ENCODE measurements around the gene MED12. TPM values are rescaled to one million over a fixed set of nuclear protein-coding genes. Genes with fewer than 3 reads are reported as not detected.
A peak's percentile ranks its signal among the peaks of the same experiment; 100 is the strongest.

The MED12 gene
- polyA plus RNA-seq, 1 experiment, result 12.4 TPM

DNA sequence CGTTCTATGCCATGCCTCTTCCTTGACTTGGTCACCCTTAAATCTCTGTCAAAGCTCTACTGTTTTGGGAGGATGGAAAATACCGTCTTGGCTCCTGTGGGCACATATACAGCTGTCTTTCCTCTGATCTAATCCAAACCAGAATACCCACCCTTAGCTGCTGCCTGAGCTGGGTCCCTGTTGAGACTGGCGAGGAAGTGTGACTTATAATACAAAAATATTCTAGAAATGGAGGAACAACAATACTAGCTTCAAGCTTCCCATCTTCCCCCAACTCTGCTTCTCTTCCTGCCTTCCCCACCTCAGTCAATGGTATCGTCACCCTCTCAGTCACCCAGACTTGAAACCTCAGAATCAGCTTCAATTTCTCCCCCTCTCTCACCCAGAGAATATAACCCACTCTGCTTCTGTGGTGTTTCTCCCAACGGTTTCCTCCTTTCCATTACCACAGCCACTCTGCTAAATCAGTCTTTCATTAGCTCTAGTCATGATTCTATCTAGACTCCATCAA is 6.4 kb upstream of the MED12 start:
- no peak overlapping the region for H3K4me3 ChIP-seq (ENCODE audit: low read depth, low read length)
- CTCF ChIA-PET, result no interaction called here
- peaks cover 2% of the 10 kb centered on the region; the same call in 1 of the 2 replicates for H3K27me3 ChIP-seq (ENCODE audit: control insufficient read depth, insufficient read depth, low read length)
- POLR2A ChIA-PET, result no interaction called here
- TF ChIP-seq, protein P1, sequence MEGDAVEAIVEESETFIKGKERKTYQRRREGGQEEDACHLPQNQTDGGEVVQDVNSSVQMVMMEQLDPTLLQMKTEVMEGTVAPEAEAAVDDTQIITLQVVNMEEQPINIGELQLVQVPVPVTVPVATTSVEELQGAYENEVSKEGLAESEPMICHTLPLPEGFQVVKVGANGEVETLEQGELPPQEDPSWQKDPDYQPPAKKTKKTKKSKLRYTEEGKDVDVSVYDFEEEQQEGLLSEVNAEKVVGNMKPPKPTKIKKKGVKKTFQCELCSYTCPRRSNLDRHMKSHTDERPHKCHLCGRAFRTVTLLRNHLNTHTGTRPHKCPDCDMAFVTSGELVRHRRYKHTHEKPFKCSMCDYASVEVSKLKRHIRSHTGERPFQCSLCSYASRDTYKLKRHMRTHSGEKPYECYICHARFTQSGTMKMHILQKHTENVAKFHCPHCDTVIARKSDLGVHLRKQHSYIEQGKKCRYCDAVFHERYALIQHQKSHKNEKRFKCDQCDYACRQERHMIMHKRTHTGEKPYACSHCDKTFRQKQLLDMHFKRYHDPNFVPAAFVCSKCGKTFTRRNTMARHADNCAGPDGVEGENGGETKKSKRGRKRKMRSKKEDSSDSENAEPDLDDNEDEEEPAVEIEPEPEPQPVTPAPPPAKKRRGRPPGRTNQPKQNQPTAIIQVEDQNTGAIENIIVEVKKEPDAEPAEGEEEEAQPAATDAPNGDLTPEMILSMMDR (IDR thresholded peaks at IDR 0.05; ENCODE audit: insufficient read depth, low read depth, low read length), result no peak
- no peaks in the 10 kb centered on the region for H3K36me3 ChIP-seq (ENCODE audit: control insufficient read depth, insufficient read depth, low read length)
- no peak for DNase-seq (ENCODE audit: low read depth)

DNA sequence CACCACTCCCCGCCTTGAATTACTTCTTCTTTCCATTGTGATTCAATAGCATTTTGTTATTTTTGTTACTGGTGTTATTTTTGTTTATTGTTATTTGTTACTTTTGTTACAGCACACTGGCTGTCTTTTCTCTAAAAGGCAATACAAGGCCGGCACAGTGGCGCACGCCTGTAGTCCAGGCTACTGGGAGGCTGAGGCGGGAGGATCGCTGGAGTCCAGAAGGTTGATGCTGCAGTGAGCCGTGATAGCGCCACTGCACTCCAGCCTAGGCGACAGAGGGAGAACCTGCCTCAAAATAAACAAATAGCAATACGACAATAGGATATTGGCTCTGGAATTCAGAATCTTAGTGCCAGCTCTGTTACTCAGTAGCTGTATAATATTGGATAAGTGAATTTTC is 1.0 kb upstream of the MED12 start:
- TF ChIP-seq, protein P1 (IDR thresholded peaks at IDR 0.05; ENCODE audit: insufficient read depth, low read depth, low read length), result no peak

DNA sequence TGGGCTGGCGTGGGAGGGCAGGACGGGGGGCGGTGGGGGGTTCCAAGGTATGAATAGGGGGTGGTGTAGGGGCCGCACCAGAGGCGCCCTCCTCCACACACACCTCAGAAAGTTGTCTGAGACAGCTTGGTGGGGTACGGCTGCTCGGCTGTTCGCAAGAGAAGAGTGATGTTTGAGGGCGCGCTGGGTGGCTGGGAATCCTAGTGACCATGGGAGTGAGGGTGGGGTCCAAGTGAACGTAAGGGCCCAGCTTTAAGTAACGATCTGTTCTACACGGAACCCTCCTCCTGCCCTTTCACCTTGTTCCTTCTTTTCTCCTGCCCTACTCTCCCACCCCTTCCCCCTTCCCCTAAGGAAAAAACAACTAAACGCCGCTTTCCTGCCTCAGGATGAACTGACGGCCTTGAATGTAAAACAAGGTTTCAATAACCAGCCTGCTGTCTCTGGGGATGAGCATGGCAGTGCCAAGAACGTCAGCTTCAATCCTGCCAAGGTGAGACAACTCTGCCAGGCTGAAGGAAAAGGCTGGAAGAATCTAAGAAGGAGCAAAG is 664 bp downstream of the MED12 start:
- TF ChIP-seq, protein P1 (IDR thresholded peaks at IDR 0.05; ENCODE audit: insufficient read depth, low read depth, low read length), result no peak
- DNase-seq (ENCODE audit: low read depth), result no peak
- Histone ChIP-seq H3K27me3 (ENCODE audit: control insufficient read depth, insufficient read depth, low read length) (no peaks in the 10 kb centered on the region), H3K36me3 (ENCODE audit: control insufficient read depth, insufficient read depth, low read length) (peaks cover 11% of the 10 kb centered on the region), H3K4me3 (ENCODE audit: low read depth, low read length) (peak overlapping the region; percentile 69)
- ChIA-PET CTCF (interaction anchor here (0.9 to 2.3 kb wide), 3 partner anchors 11 to 22 kb away, joined by 3 to 8 read pairs (median 3); partner anchors contain the start of gene CXorf65), POLR2A (interaction anchor here (1.4 kb wide), 1 partner anchor 13 kb away, joined by 4 read pairs; the partner anchor contains the start of gene CXorf65)

More for the DNA sequence above, 1.0 kb upstream of the MED12 start:
- Histone ChIP-seq H3K4me3 (ENCODE audit: low read depth, low read length) (no peak overlapping the region), H3K27me3 (ENCODE audit: control insufficient read depth, insufficient read depth, low read length) (no peaks in the 10 kb centered on the region), H3K36me3 (ENCODE audit: control insufficient read depth, insufficient read depth, low read length) (peaks cover 8% of the 10 kb centered on the region)
- CTCF ChIA-PET, result interaction anchor here (1.4 to 2.3 kb wide), 2 partner anchors 12 to 30 kb away, joined by 3 to 8 read pairs; no protein-coding TSS in a partner anchor
- POLR2A ChIA-PET, result no interaction called here
- DNase-seq (ENCODE audit: low read depth), result no peak

DNA sequence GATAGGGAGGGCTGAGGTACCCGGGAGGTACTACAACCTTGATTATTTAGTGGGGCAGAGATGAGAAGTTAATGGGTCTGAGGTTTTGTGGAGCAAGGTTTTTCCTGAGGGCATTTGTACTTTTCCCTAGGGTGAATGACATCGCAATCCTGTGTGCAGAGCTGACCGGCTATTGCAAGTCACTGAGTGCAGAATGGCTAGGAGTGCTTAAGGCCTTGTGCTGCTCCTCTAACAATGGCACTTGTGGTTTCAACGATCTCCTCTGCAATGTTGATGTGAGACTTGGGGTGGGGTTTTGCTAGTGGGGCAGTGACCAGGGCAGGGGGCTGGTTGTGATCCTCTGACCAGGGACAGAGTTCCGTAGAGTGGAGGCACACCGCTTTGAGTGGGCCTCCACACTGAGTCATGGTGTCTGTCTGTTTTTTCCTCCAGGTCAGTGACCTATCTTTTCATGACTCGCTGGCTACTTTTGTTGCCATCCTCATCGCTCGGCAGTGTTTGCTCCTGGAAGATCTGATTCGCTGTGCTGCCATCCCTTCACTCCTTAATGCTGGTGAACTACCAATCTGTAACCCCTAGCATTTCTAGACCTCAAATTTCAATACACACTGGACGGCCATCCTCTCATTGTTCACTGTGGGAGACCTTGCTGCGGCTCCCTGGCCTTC is 9.9 kb downstream of the MED12 start:
- no peaks in the 10 kb centered on the region for H3K27me3 ChIP-seq (ENCODE audit: control insufficient read depth, insufficient read depth, low read length)
- no peak overlapping the region for H3K4me3 ChIP-seq (ENCODE audit: low read depth, low read length)
- ChIA-PET POLR2A (no interaction called here), CTCF (interaction anchor here (0.6 to 3.9 kb wide), 7 partner anchors 8 to 130 kb away, joined by 3 to 19 read pairs (median 6); partner anchors contain the start of gene MED12)
- peaks cover 30% of the 10 kb centered on the region for H3K36me3 ChIP-seq (ENCODE audit: control insufficient read depth, insufficient read depth, low read length)
- TF ChIP-seq, protein P1 (IDR thresholded peaks at IDR 0.05; ENCODE audit: insufficient read depth, low read depth, low read length), result no peak
- DNase-seq (ENCODE audit: low read depth), result no peak

Measured in BJ (cell line).